A172 (cell line): ENCODE results near the gene NFIL3. TPM values are rescaled to one million over a fixed set of nuclear protein-coding genes. Genes with fewer than 3 reads are reported as not detected.
"Not testable (repeated sequence)": the region's sequence is repeated elsewhere in the genome, so short reads cannot be mapped to it uniquely, and the experiment has no call there.

Source experiments
- DNase-seq: peaks from one replicate; pipeline ENCODE4 v3.0.0-alpha.2; 2015; ENCODE audit warnings: low spot score
- total RNA-seq: library from RNA; depleted of rRNA; stranded (reverse); fragments of >200 nt; shearing (Covaris generic); gene quantifications from 2 replicates; pipeline ENCODE4 v1.2.3, GENCODE V29; 2014

The NFIL3 gene
- total RNA-seq, 1 experiment from 2014 or later, result 4.6 TPM

- DNase-seq, result peak; percentile 79
These were observed 27.8 kb downstream of the NFIL3 start for GRCh38 chr9:91395553-91396471.

- no peak for DNase-seq
These were observed 28.5 kb downstream of the NFIL3 start for GRCh38 chr9:91395106-91395552.

GRCh38 chr9:91393826-91394225 lies 29.8 kb downstream of the NFIL3 start:
- no peak for DNase-seq

- no peak for DNase-seq
These were observed 31.2 kb downstream of the NFIL3 start for GRCh38 chr9:91392435-91392834.

GRCh38 chr9:91391818-91392217 lies 31.8 kb downstream of the NFIL3 start:
- no peak for DNase-seq

- DNase-seq, result no peak
These were observed 32.2 kb downstream of the NFIL3 start for GRCh38 chr9:91391412-91391811.

- not testable (repeated sequence) for DNase-seq
These were observed 33.9 kb downstream of the NFIL3 start for GRCh38 chr9:91389686-91390085.

- no peak for DNase-seq
These were observed 36.9 kb downstream of the NFIL3 start for GRCh38 chr9:91386765-91387164.

- no peak for DNase-seq
These were observed 38.7 kb downstream of the NFIL3 start for GRCh38 chr9:91384954-91385353.

GRCh38 chr9:91383577-91383976 lies 40.1 kb downstream of the NFIL3 start:
- no peak for DNase-seq

- DNase-seq, result no peak
These were observed 41.3 kb downstream of the NFIL3 start for GRCh38 chr9:91382298-91382697.

- DNase-seq, result no peak
These were observed 44.2 kb downstream of the NFIL3 start for GRCh38 chr9:91379426-91379825.

GRCh38 chr9:91378695-91379127 lies 44.9 kb downstream of the NFIL3 start:
- DNase-seq, result peak; percentile 22

GRCh38 chr9:91378054-91378453 lies 45.6 kb downstream of the NFIL3 start:
- not testable (repeated sequence) for DNase-seq

GRCh38 chr9:91376239-91376638 lies 47.4 kb downstream of the NFIL3 start:
- no peak for DNase-seq

GRCh38 chr9:91374939-91375338 lies 48.7 kb downstream of the NFIL3 start:
- DNase-seq, result peak; percentile 78

GRCh38 chr9:91371894-91372293 lies 51.7 kb downstream of the NFIL3 start:
- DNase-seq, result no peak

- DNase-seq, result not testable (repeated sequence)
These were observed 53.6 kb downstream of the NFIL3 start for GRCh38 chr9:91370006-91370405.

GRCh38 chr9:91364702-91365101 lies 58.9 kb downstream of the NFIL3 start:
- DNase-seq, result no peak

GRCh38 chr9:91364005-91364404 lies 59.6 kb downstream of the NFIL3 start:
- DNase-seq, result no peak

- peak; percentile 6 for DNase-seq
These were observed 61.5 kb downstream of the NFIL3 start for GRCh38 chr9:91362051-91362611.

- DNase-seq, result peak; percentile 49
These were observed 62.2 kb downstream of the NFIL3 start, which contains the start of gene AUH for GRCh38 chr9:91361291-91362050. TSS of gene AUH (minus strand) at chr9:91361918. CDS start at chr9:91361889, 29 bp downstream.
